ENCODE data around the gene TJAP1. TPM values are rescaled to one million over a fixed set of nuclear protein-coding genes. Genes with fewer than 3 reads are reported as not detected.

Gene TJAP1
- total and polyA plus RNA-seq, 8 donors, result 12.9 to 44.5 (median 17.3) TPM

DNA sequence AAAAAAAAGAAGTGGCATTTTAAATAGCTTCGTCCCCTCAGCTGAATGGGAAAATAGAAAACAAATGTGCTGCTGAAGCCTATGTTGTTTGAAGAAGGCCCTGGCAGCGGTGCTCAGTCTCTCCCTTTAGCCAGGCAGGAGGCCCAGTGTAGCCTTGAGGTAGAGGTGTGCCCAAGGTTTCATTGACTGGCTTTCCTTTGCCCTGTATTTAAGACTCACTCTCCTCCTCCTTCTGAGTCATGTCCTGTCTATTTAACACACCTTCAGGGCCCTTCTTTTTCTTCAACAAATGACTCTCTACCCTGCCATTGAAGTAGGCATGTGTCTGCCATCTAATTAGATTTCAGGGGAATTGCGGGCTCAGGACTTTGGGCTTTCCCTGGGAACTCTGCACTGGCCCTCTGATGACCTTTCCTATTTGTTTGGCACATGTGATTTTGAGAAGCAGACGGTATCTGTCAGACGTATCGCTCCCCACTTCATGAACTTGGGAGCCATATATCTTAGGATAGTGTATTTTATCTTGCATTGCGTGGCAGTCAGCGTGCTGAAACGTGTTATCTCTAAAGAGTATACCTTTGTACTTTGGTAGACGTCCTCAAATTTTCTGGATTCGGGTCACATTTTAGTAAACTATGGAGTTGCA lies 4.3 kb downstream of the TJAP1 start:
- ATAC-seq (peak; percentile 27 to 59 (median 38)), FAIRE-seq (no peak), DNase-seq (peak in 1 of 6 donors; percentile 52)
- 40 to 46% methylated on average over 11 of the region's 11 CpGs for WGBS, 2 donors
- intact Hi-C loops (cut with DNase I), result no loop called here
- Histone ChIP-seq H3K27ac (no peak overlapping the region), H3K4me1 (peaks cover 6 to 17% (median 13%) of the 10 kb centered on the region in 3 donors), H3K27me3 (no peaks in the 10 kb centered on the region), H3K4me3 (no peak overlapping the region), H3K9me3 (no peaks in the 10 kb centered on the region), H3K36me3 (no peaks in the 10 kb centered on the region)
- TF ChIP-seq, protein P1, sequence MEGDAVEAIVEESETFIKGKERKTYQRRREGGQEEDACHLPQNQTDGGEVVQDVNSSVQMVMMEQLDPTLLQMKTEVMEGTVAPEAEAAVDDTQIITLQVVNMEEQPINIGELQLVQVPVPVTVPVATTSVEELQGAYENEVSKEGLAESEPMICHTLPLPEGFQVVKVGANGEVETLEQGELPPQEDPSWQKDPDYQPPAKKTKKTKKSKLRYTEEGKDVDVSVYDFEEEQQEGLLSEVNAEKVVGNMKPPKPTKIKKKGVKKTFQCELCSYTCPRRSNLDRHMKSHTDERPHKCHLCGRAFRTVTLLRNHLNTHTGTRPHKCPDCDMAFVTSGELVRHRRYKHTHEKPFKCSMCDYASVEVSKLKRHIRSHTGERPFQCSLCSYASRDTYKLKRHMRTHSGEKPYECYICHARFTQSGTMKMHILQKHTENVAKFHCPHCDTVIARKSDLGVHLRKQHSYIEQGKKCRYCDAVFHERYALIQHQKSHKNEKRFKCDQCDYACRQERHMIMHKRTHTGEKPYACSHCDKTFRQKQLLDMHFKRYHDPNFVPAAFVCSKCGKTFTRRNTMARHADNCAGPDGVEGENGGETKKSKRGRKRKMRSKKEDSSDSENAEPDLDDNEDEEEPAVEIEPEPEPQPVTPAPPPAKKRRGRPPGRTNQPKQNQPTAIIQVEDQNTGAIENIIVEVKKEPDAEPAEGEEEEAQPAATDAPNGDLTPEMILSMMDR (IDR thresholded peaks at IDR 0.05), result no peak

DNA sequence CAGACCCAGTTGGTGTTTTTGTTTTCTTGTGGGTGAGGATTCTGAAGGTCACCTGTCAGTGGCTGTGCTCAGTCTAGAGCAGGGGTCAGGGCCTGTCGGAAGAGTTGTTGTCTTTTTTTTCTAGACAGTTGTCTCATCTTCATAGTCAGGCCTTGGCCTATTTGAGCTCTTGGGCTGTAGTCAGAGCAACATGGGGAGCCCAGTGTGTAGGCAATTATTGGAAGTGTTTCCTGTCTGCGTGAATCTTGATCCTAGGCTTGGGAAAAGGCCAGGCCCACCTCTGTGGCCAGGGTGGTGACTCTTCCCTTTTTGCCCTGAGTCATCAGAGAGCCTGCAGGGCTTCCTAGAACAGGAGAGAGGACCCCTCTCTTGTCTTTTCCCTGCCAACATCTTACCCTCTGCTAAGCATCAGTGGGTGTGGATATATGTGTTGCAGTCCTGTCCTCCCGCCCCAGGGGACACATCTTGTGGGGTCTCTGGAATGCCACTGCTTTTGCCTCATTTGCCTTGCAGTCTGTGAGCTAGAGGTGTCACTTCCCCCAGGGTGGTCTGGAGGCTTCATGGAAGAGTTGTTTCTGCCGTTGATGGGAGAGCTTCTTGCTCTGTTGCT lies 11.4 kb downstream of the TJAP1 start:
- H3K27ac ChIP-seq, result no peak overlapping the region
- no peaks in the 10 kb centered on the region for H3K36me3 ChIP-seq
- TF ChIP-seq, protein P1 (IDR thresholded peaks at IDR 0.05), result no peak
- intact Hi-C loops (cut with DNase I), result no loop called here
- WGBS, 2 donors, result 67 to 79% methylated on average over 4 of the region's 4 CpGs
- no peaks in the 10 kb centered on the region for H3K4me1 ChIP-seq
- H3K4me3 ChIP-seq, result no peak overlapping the region
- no peaks in the 10 kb centered on the region for H3K9me3 ChIP-seq
- no peak for ATAC-seq
- DNase-seq, result no peak
- FAIRE-seq, result no peak
- no peaks in the 10 kb centered on the region for H3K27me3 ChIP-seq

DNA sequence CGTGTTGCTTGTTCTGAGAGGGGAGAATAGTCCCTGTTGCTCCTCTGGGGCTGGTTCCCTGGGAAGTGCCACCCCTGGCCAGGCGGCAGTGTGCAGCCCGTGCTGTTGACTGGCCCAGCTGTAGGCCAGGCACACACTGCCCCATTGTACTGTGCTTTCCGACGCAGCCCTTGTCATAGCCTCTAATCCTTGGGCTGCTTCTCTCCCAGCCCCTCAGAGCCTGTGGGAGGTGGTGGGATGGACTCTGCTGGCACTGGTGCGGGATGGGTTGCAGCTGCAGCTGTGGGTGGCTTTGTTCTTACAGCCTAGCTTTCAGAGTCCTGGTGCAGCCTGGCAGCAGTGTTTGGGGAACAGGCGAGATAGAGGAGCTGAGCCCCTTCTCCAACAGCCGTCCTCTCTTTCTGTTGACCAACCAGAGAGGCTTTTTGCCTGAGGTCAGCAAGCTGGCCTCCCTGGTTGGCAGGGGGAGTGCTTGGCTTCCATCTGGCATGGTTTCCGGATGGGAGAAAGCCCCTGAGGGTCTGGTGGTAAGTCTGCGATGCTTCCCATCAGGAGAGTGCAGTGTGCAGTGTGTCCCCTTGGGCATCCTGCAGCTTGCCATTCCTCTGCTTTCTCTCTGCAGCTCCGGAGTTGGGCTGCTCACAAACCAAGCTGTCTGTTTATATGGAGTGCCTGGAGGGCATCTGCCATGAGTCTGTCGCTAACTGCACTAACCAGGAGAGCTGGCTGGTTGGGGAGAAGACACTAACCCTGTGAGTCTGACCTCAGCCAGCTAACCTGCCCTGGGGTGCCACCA lies 12.1 kb downstream of the TJAP1 start:
- intact Hi-C loops (cut with DNase I), result no loop called here
- FAIRE-seq (no peak), DNase-seq (no peak), ATAC-seq (no peak)
- no peaks in the 10 kb centered on the region for H3K4me1 ChIP-seq
- H3K27me3 ChIP-seq, result no peaks in the 10 kb centered on the region
- TF ChIP-seq, protein P1 (IDR thresholded peaks at IDR 0.05), result no peak
- no peaks in the 10 kb centered on the region for H3K36me3 ChIP-seq
- H3K27ac ChIP-seq, result no peak overlapping the region
- H3K4me3 ChIP-seq, result no peak overlapping the region
- WGBS, 2 donors, result 82 to 88% methylated on average over 12 of the region's 12 CpGs
- H3K9me3 ChIP-seq, result no peaks in the 10 kb centered on the region

DNA sequence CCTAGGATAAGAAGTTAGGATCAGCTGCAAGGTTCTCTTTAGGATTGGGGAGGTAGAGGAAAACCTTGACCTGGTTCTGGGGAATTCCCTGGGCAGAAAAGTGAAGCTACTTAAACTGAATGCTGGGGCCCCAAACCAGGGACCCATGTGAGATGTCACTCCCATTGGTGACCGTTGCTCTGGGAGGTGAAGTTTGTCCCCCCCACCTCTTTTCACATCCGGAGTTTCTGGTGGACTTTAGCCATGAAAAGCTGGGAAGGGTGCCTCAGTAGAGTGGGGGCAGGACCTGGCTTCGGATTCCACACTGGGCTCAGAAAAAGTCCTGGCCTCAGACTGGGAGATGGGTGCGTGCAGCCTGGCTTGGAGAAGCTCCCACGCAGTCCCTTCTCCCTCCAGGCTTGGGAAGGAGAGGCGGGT lies 13.2 kb downstream of the TJAP1 start:
- WGBS, 2 donors, result 83 to 87% methylated on average over 6 of the region's 6 CpGs
- ATAC-seq, result no peak
- no peak for DNase-seq
- TF ChIP-seq, protein P1 (IDR thresholded peaks at IDR 0.05), result no peak
- Histone ChIP-seq H3K36me3 (no peaks in the 10 kb centered on the region), H3K4me1 (no peaks in the 10 kb centered on the region), H3K4me3 (no peak overlapping the region), H3K27me3 (no peaks in the 10 kb centered on the region), H3K27ac (no peak overlapping the region), H3K9me3 (no peaks in the 10 kb centered on the region)
- no peak for FAIRE-seq
- intact Hi-C loops (cut with DNase I), result no loop called here

Data from pancreas (tissue), 10 donors.